ENCODE results near the gene SMCO4.

The SMCO4 gene

GRCh38 chr11:93432247-93432646 is 110.9 kb downstream of the SMCO4 start:
- DNase-seq (ENCODE audit: insufficient read length) (no peak), FAIRE-seq (no peak)
- TF ChIP-seq POLR2A (IDR thresholded peaks at IDR 0.05; ENCODE audit: low read depth, low read length) (no peak), POLR2AphosphoS5 (IDR thresholded peaks at IDR 0.05; ENCODE audit: low read depth, low read length) (no peak), TAF1 (IDR thresholded peaks at IDR 0.05; ENCODE audit: borderline replicate concordance, low read depth, low read length) (no peak)
